ENCODE data around the gene FAM110C.

Gene FAM110C

GRCh38 chr2:65121-65520 is 18.8 kb upstream of the FAM110C start:
- in situ Hi-C loops (cut with HindIII; ENCODE audit: low pct_unique_long_range_greater_than_20kb, low sequenced_read_pairs) = no loop called here
- no peak for TF ChIP-seq JUND (IDR thresholded peaks at IDR 0.05; ENCODE audit: low read depth)
- DNase-seq (ENCODE audit: low read depth in 1 of 2, low spot score in 1 of 2) = no peak

DNA sequence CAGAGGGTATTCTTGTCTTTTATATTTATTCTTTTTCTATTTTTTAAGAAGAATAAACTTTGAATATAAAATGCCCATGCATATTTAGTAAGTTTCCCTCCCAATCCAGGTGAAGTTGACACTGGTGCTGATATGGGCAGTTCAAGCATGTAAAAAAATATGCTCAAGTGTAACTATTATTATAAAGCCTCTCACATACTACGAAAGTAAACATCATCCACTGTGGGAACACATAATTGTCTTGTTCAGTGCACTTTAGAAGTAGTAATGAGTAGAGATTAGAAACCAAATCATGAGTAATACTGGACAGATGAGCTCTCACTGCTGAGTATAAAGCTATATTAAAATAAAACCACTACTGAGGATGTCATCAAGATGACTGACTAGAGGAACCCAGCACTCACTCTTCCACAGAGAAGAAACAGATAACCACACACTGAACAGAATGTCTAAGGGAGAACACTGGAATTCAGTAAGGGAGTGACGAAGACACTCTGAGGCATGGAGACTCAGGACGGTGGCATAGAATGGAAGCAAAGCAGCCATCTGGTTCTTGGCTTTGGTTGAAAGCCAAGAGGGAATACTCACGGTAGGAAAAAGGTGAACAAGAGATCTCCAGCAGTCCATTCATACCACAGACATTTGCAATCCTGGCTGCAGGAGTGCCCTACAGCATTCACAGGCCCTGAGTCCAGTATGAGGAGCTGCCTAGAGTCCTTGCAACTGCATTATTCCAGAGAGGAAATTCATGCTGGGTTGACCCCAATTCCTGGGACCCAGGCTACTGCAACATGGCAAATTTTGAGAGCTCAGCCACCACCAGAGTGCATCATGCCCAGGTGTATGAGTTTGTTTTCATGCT is 9.5 kb upstream of the FAM110C start:
- TF ChIP-seq JUND (IDR thresholded peaks at IDR 0.05; ENCODE audit: low read depth) = no peak
- no peak for DNase-seq (ENCODE audit: low read depth in 1 of 2, low spot score in 1 of 2)
- in situ Hi-C loops (cut with HindIII; ENCODE audit: low pct_unique_long_range_greater_than_20kb, low sequenced_read_pairs) = no loop called here

DNA sequence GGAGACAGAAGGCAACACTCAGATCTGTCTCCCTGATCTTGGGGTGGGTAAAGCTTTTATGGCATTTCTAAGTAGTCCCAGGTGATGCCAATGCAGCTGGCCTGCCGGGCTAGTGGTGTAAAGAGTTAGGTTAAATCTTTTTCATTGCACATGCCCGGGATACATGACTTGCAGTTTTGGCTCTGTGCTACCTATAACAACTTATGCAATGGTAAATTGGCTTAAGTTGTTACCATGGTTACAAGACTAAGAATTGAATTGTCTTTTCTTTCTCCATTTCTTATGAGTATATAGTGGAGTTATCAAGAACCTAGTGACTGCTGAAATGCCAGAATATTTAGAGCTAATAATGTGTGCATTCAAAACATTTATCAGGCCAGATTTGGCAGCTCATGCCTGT is 5.3 kb upstream of the FAM110C start:
- in situ Hi-C loops (cut with HindIII; ENCODE audit: low pct_unique_long_range_greater_than_20kb, low sequenced_read_pairs) = no loop called here
- no peak for TF ChIP-seq JUND (IDR thresholded peaks at IDR 0.05; ENCODE audit: low read depth)
- no peak for DNase-seq (ENCODE audit: low read depth in 1 of 2, low spot score in 1 of 2)

DNA sequence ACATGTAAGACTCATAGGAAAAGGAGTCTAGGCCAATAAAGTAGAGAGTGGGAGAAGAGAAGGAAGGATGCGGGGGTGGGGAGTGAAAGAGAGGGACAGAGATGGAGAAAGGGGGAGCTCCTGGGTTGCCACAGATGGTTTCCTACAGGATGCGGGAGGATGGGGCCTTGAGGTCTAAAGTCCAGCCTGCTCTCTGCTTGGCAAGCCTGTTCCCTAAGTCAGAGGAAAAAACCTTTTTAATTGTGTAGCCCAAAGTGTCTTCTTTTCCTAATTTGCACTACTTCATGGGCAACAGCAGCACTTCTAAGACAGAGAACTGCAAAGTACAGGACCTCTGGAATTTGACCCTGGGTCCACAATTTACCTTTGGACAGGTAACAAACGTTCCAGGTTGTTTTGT is 1.4 kb upstream of the FAM110C start:
- DNase-seq (ENCODE audit: low read depth in 1 of 2, low spot score in 1 of 2) = no peak
- TF ChIP-seq JUND (IDR thresholded peaks at IDR 0.05; ENCODE audit: low read depth) = no peak
- in situ Hi-C loops (cut with HindIII; ENCODE audit: low pct_unique_long_range_greater_than_20kb, low sequenced_read_pairs) = no loop called here

DNA sequence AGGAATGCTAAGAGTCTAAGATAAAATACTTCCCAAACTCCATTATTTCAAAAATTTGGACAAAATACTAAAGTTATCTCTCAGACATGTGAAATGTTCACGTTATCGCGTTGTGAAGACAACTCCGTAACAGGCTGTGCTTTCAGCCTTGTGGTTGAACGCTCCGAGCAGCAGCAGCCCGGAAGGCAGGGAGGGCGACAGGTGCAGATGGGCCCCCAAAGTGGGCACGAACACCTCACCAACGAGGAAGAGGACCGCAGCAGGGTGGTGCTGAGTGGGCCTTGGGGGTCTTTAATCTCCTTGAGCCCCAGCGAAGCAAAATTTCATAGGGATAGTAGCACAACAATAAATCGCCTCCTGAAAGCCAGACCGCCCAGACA is 1.0 kb upstream of the FAM110C start:
- no peak for TF ChIP-seq JUND (IDR thresholded peaks at IDR 0.05; ENCODE audit: low read depth)
- DNase-seq (ENCODE audit: low read depth in 1 of 2, low spot score in 1 of 2) = peak in 1 of 2 experiments; percentile 6
- in situ Hi-C loops (cut with HindIII; ENCODE audit: low pct_unique_long_range_greater_than_20kb, low sequenced_read_pairs) = no loop called here

GRCh38 chr2:46131-46470 is 204 bp downstream of the FAM110C start:
- in situ Hi-C loops (cut with HindIII; ENCODE audit: low pct_unique_long_range_greater_than_20kb, low sequenced_read_pairs) = no loop called here
- DNase-seq (ENCODE audit: low read depth in 1 of 2, low spot score in 1 of 2) = no peak
- TF ChIP-seq JUND (IDR thresholded peaks at IDR 0.05; ENCODE audit: low read depth) = no peak

DNA sequence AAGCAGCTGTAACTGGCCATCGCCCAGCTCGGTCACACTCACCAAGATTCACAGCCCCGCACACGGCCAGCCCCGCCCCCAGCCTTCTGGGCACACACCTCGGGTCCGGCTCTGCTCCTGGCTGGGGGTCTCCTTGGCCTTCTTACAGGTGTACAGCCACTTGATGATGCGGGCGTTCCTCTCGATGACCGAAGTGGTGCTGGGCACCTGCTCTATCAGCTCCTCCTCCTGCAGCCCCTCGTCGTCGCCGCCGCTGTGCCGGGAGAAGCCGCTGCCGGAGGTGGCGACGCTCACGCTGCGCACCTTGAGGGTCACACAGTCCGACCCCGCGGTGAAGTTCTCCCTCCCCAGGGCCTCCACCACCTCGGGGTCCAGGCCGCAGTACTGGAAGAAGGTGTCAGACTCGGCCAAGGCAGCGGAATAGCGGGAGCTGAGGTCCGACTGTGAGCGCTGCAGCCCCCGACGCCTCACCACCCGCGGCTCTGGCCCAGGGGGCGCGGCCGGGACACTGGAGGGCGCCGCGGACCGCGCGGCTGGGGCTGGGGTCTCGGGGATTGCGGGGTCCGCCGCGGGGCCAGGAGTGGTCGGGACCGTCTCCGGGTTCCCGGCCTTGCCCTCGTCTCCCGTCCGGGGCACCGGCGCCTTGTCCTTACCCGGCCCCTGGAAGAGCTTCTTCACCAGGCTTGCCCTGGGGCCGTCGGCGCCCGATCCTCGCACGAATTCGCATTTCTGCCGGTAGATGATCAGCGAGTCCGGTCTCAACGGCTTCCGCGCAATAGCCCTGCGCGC is 769 bp downstream of the FAM110C start:
- TF ChIP-seq JUND (IDR thresholded peaks at IDR 0.05; ENCODE audit: low read depth) = no peak
- DNase-seq (ENCODE audit: low read depth in 1 of 2, low spot score in 1 of 2) = peak; percentile 11 to 31
- in situ Hi-C loops (cut with HindIII; ENCODE audit: low pct_unique_long_range_greater_than_20kb, low sequenced_read_pairs) = no loop called here

GRCh38 chr2:44748-45341 is 1.5 kb downstream of the FAM110C start:
- peak; percentile 57 to 77 for DNase-seq (ENCODE audit: low read depth in 1 of 2, low spot score in 1 of 2)
- TF ChIP-seq JUND (IDR thresholded peaks at IDR 0.05; ENCODE audit: low read depth) = no peak
- in situ Hi-C loops (cut with HindIII; ENCODE audit: low pct_unique_long_range_greater_than_20kb, low sequenced_read_pairs) = no loop called here

GRCh38 chr2:42788-43187 is 3.5 kb downstream of the FAM110C start:
- in situ Hi-C loops (cut with HindIII; ENCODE audit: low pct_unique_long_range_greater_than_20kb, low sequenced_read_pairs) = no loop called here
- TF ChIP-seq JUND (IDR thresholded peaks at IDR 0.05; ENCODE audit: low read depth) = no peak
- DNase-seq (ENCODE audit: low read depth in 1 of 2, low spot score in 1 of 2) = peak in 1 of 2 experiments; percentile 38

DNA sequence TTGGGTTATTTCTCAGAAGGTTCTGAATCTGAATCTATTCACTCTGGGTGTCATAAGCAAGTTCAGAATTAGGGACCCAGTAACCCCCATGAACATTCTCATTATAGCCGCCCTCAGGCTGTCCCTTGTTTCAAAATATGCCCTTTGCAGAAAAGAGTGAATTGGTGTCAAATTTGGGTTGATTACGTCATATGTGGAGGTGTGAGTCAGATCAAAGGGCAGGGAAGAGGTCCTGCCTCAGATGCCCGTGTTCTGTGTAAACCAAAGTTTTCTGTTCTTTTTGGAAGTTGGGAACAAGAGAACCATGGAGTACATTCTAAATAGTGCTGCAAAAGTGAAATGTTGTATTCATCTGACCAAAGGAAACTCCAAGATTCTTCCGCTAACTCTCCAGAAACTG is 5.8 kb downstream of the FAM110C start:
- TF ChIP-seq JUND (IDR thresholded peaks at IDR 0.05; ENCODE audit: low read depth) = no peak
- no peak for DNase-seq (ENCODE audit: low read depth in 1 of 2, low spot score in 1 of 2)
- in situ Hi-C loops (cut with HindIII; ENCODE audit: low pct_unique_long_range_greater_than_20kb, low sequenced_read_pairs) = no loop called here

DNA sequence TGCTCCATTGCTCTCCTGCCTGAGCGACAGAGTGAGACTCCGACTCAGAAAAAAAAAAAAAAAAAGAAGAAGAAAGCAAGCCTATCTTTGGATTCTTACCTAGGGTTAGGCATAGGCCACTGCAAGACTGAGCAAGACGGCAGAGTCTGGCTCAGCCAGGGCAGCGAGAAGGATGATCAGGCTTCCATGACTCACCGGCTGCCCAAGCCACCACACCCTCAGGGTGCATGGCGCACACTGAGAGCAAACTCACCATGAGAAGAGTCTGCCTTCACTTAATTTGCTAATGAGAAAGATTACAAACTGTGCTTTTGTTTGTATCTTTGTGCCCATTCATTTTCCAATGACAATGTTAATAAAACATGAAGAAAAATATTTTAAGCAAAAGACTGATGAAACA is 8.2 kb downstream of the FAM110C start:
- in situ Hi-C loops (cut with HindIII; ENCODE audit: low pct_unique_long_range_greater_than_20kb, low sequenced_read_pairs) = no loop called here
- DNase-seq (ENCODE audit: low read depth in 1 of 2, low spot score in 1 of 2) = no peak
- no peak for TF ChIP-seq JUND (IDR thresholded peaks at IDR 0.05; ENCODE audit: low read depth)

- DNase-seq (ENCODE audit: low read depth in 1 of 2, low spot score in 1 of 2) = no peak
- in situ Hi-C loops (cut with HindIII; ENCODE audit: low pct_unique_long_range_greater_than_20kb, low sequenced_read_pairs) = no loop called here
- no peak for TF ChIP-seq JUND (IDR thresholded peaks at IDR 0.05; ENCODE audit: low read depth)
These were observed 10.0 kb downstream of the FAM110C start for GRCh38 chr2:36318-36717.

GRCh38 chr2:35852-36251 is 10.5 kb downstream of the FAM110C start:
- TF ChIP-seq JUND (IDR thresholded peaks at IDR 0.05; ENCODE audit: low read depth) = 0 out of 2 replicates have a peak, but pooled peaks have one; percentile 18
- DNase-seq (ENCODE audit: low read depth in 1 of 2, low spot score in 1 of 2) = peak in 1 of 2 experiments; percentile 91
- in situ Hi-C loops (cut with HindIII; ENCODE audit: low pct_unique_long_range_greater_than_20kb, low sequenced_read_pairs) = no loop called here
